Suprapubic skin (tissue), 4 donors: ENCODE data around the gene HSPA1B. TPM values are rescaled to one million over a fixed set of nuclear protein-coding genes. Genes with fewer than 3 reads are reported as not detected.
"Not testable (repeated sequence)": the region's sequence is repeated elsewhere in the genome, so short reads cannot be mapped to it uniquely, and the experiment has no call there.

ENCODE experiments used
- DNase-seq, 2 donors: peaks; one replicate each; pipeline ENCODE4 v3.0.0-alpha.2; 2019; ENCODE audit warnings: low spot score in 2 of 2
- H3K27ac ChIP-seq: fragments of 200-600 bp; sonication (generic); one replicate; pipeline ENCODE4 v1.5.1; 2019
- H3K27me3 ChIP-seq: fragments of 200-600 bp; sonication (generic); one replicate; pipeline ENCODE4 v1.5.1; 2019
- H3K36me3 ChIP-seq: fragments of 200-600 bp; sonication (generic); one replicate; pipeline ENCODE4 v1.5.1; 2019
- H3K4me1 ChIP-seq: fragments of 200-600 bp; sonication (generic); one replicate; pipeline ENCODE4 v1.5.1; 2019
- H3K4me3 ChIP-seq: fragments of 200-600 bp; sonication (generic); one replicate; pipeline ENCODE4 v1.5.1; 2019; ENCODE audit warnings: mild to moderate bottlenecking
- H3K9me3 ChIP-seq: fragments of 200-600 bp; sonication (generic); one replicate; pipeline ENCODE4 v1.5.1; 2019
- EP300 ChIP-seq: sonication (generic); formaldehyde crosslinking; IDR thresholded peaks from one replicate; pipeline ENCODE4 v1.6.1; 2017; ENCODE audit warnings: antibody characterized with exemption
- POLR2A ChIP-seq, 2 donors: fragments of 450-650 bp; IDR thresholded peaks; one replicate each; pipeline ENCODE4 v1.6.1; 2017; ENCODE audit warnings: antibody characterized with exemption in 2 of 2, mild to moderate bottlenecking in 2 of 2, moderate library complexity in 2 of 2
- POLR2AphosphoS5 ChIP-seq, 3 donors: sonication (generic); formaldehyde crosslinking; IDR thresholded peaks; one replicate each; pipeline ENCODE4 v1.6.1; 2017; ENCODE audit warnings: antibody characterized with exemption in 3 of 3
- WGBS: methylation state at CpG from one replicate; pipeline ENCODE4 v1.1.5; 2018; 5-methylcytosine and 5-hydroxymethylcytosine counted together
- total RNA-seq, 4 donors: library from RNA; depleted of rRNA; stranded (reverse); fragments of >200 nt; gene quantifications; one replicate each; pipeline ENCODE4 v1.1.0, GENCODE V29; 2016
- TF ChIP-seq, protein P1 (sequence below), 2 donors: fragments of 200-600 bp in 1 of 2; fragments of 450-650 bp in 1 of 2; sonication (generic) in 1 of 2; IDR thresholded peaks; one replicate each; pipeline ENCODE4 v1.5.1; 2016 to 2019; ENCODE audit warnings: antibody characterized with exemption in 2 of 2, mild to moderate bottlenecking in 1 of 2, moderate library complexity in 1 of 2

The HSPA1B gene
- total RNA-seq, 4 donors from 2014 or later = 243 to 686 (median 558) TPM

DNA sequence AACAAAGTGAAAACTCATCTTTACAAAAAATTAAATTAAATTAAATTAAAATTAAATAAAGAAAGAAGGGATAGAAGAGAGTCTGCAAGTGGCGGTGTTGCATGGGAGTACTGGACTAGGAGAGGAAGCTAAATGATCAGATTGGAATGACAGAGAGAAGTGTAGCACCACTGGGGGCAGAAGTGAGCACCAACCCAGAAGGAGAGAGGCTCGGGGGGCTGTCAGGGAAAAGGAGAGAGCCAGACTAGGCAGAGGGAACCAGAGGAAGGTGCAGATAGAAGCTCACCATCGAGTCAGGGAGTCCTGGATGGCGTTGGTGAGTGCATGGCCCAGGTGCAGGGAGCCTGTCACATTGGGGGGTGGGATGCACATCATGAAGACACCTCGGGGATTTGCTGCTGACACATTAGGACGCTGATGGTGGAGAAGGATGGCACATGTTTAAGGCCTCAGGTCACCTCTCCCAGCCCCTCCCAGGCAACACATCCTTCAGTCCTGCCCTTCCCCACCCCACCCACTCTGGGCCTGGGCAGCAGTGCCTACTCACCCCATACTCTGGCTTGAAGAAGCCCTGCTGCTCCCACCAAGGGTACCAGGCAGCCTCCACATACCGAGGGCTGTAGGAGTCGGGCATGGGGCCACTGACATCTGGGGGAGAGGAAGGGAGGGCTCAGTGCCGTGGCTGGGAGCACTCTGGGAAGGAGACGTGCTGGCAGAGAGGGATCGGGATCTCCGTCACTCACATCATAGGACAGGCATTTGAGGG, 36.0 kb upstream of the HSPA1B start:
- DNase-seq = no peak
- TF ChIP-seq, protein P1, sequence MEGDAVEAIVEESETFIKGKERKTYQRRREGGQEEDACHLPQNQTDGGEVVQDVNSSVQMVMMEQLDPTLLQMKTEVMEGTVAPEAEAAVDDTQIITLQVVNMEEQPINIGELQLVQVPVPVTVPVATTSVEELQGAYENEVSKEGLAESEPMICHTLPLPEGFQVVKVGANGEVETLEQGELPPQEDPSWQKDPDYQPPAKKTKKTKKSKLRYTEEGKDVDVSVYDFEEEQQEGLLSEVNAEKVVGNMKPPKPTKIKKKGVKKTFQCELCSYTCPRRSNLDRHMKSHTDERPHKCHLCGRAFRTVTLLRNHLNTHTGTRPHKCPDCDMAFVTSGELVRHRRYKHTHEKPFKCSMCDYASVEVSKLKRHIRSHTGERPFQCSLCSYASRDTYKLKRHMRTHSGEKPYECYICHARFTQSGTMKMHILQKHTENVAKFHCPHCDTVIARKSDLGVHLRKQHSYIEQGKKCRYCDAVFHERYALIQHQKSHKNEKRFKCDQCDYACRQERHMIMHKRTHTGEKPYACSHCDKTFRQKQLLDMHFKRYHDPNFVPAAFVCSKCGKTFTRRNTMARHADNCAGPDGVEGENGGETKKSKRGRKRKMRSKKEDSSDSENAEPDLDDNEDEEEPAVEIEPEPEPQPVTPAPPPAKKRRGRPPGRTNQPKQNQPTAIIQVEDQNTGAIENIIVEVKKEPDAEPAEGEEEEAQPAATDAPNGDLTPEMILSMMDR (IDR thresholded peaks at IDR 0.05) = peak in 1 of 2 donors; percentile 54
- no peak for TF ChIP-seq EP300
- WGBS = 64% methylated on average over 11 of the region's 12 CpGs
- H3K27me3 ChIP-seq = no peaks in the 10 kb centered on the region
- H3K27ac ChIP-seq = no peak overlapping the region
- H3K9me3 ChIP-seq = no peaks in the 10 kb centered on the region
- H3K4me3 ChIP-seq = no peak overlapping the region
- H3K4me1 ChIP-seq = peaks cover 36% of the 10 kb centered on the region
- H3K36me3 ChIP-seq = peaks cover 45% of the 10 kb centered on the region

DNA sequence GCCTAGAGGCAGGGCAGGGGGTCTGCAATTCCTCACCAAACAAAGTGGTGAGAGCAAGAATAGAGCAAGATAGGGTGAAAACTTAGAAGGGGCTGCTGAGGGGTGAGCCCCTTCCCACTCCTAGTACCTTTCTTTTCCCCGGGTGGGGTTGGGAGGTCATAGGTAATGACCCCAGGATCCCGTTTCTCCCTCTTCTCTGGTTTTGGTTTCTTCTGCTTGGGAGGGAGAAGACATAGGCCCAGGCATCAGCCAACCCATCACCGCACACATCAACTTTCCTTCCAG, 35.5 kb upstream of the HSPA1B start:
- 72% methylated on average over 3 of the region's 3 CpGs for WGBS
- Histone ChIP-seq H3K9me3 (no peaks in the 10 kb centered on the region), H3K4me3 (no peak overlapping the region), H3K36me3 (peaks cover 45% of the 10 kb centered on the region), H3K27ac (no peak overlapping the region), H3K27me3 (no peaks in the 10 kb centered on the region), H3K4me1 (peaks cover 41% of the 10 kb centered on the region)
- TF ChIP-seq, protein P1 (IDR thresholded peaks at IDR 0.05) = no peak
- TF ChIP-seq POLR2AphosphoS5 (IDR thresholded peaks at IDR 0.05) (no peak), POLR2A (IDR thresholded peaks at IDR 0.05) (no peak), EP300 (no peak)
- no peak for DNase-seq

GRCh38 chr6:31792761-31793171, 34.8 kb upstream of the HSPA1B start:
- TF ChIP-seq POLR2A (IDR thresholded peaks at IDR 0.05) = no peak
- TF ChIP-seq POLR2AphosphoS5 (IDR thresholded peaks at IDR 0.05) = no peak
- TF ChIP-seq, protein P1 (IDR thresholded peaks at IDR 0.05) = no peak
- no peak for TF ChIP-seq EP300
- no peaks in the 10 kb centered on the region for H3K27me3 ChIP-seq
- no peak overlapping the region for H3K27ac ChIP-seq
- H3K4me3 ChIP-seq = no peak overlapping the region
- H3K4me1 ChIP-seq = peaks cover 45% of the 10 kb centered on the region
- 82% methylated on average over 12 of the region's 12 CpGs for whole genome bisulfite sequencing
- DNase-seq = no peak
- peaks cover 39% of the 10 kb centered on the region for H3K36me3 ChIP-seq
- no peaks in the 10 kb centered on the region for H3K9me3 ChIP-seq

DNA sequence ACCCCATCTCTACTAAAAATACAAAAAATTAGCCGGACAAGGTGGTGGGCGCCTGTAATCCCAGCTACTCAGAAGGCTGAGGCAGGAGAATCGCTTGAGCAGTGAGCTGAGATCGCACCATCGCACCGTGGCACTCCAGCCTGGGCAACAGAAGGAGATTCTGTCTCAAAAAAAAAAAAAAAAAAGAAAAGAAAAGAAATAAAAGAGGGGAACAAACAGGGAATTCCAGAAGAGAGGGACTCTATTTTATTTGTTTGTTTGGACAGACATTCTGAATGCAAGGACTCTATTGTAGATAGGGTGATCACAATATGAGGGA, 33.7 kb upstream of the HSPA1B start:
- not testable (repeated sequence) for H3K9me3 ChIP-seq, DNase-seq, H3K27me3 ChIP-seq
- 89% methylated on average over 6 of the region's 6 CpGs for WGBS
- peak overlapping the region; percentile 70 for H3K4me3 ChIP-seq
- peaks cover 32% of the 10 kb centered on the region for H3K36me3 ChIP-seq
- H3K27ac ChIP-seq = peak overlapping the region; percentile 97
- H3K4me1 ChIP-seq = peaks cover 45% of the 10 kb centered on the region

GRCh38 chr6:31794294-31794865, 33.2 kb upstream of the HSPA1B start:
- Histone ChIP-seq H3K4me3 (peak overlapping the region; percentile 70), H3K4me1 (peaks cover 43% of the 10 kb centered on the region), H3K9me3 (no peaks in the 10 kb centered on the region), H3K27me3 (no peaks in the 10 kb centered on the region), H3K27ac (peak overlapping the region; percentile 97), H3K36me3 (peaks cover 29% of the 10 kb centered on the region)
- TF ChIP-seq EP300 = no peak
- no peak for TF ChIP-seq POLR2A (IDR thresholded peaks at IDR 0.05)
- no peak for TF ChIP-seq POLR2AphosphoS5 (IDR thresholded peaks at IDR 0.05)
- TF ChIP-seq, protein P1 (IDR thresholded peaks at IDR 0.05) = no peak
- no peak for DNase-seq
- 7% methylated on average over 7 of the region's 7 CpGs for WGBS
